ENCODE results near the gene OPCML.

Gene OPCML

GRCh38 chr11:133541021-133541719 is 8.9 kb upstream of the OPCML start:
- no peak for DNase-seq (ENCODE audit: low read depth)

GRCh38 chr11:133536198-133536597 is 3.9 kb upstream of the OPCML start:
- DNase-seq (ENCODE audit: low read depth) = no peak

GRCh38 chr11:133533205-133533604 is 904 bp upstream of the OPCML start:
- no peak for DNase-seq (ENCODE audit: low read depth)

GRCh38 chr11:133531458-133531857 is 843 bp downstream of the OPCML start:
- no peak for DNase-seq (ENCODE audit: low read depth)

- no peak for DNase-seq (ENCODE audit: low read depth)
Observed at GRCh38 chr11:133530501-133530835, 1.8 kb downstream of the OPCML start.

- DNase-seq (ENCODE audit: low read depth) = no peak
Observed at GRCh38 chr11:133529807-133530500, 2.3 kb downstream of the OPCML start.

GRCh38 chr11:133526790-133527189 is 5.5 kb downstream of the OPCML start:
- DNase-seq (ENCODE audit: low read depth) = no peak

- DNase-seq (ENCODE audit: low read depth) = no peak
Observed at GRCh38 chr11:133525976-133526375, 6.3 kb downstream of the OPCML start.

GRCh38 chr11:133524488-133524887 is 7.8 kb downstream of the OPCML start:
- DNase-seq (ENCODE audit: low read depth) = no peak

GRCh38 chr11:133522344-133522743 is 10.0 kb downstream of the OPCML start:
- no peak for DNase-seq (ENCODE audit: low read depth)

GRCh38 chr11:133521502-133521901 is 10.8 kb downstream of the OPCML start:
- no peak for DNase-seq (ENCODE audit: low read depth)

- DNase-seq (ENCODE audit: low read depth) = no peak
Observed at GRCh38 chr11:133520707-133521106, 11.6 kb downstream of the OPCML start.

GRCh38 chr11:133519560-133519959 is 12.7 kb downstream of the OPCML start:
- no peak for DNase-seq (ENCODE audit: low read depth)

GRCh38 chr11:133518702-133519264 is 13.5 kb downstream of the OPCML start:
- DNase-seq (ENCODE audit: low read depth) = no peak

GRCh38 chr11:133516845-133517244 is 15.5 kb downstream of the OPCML start:
- no peak for DNase-seq (ENCODE audit: low read depth)

GRCh38 chr11:133515107-133515506 is 17.2 kb downstream of the OPCML start:
- DNase-seq (ENCODE audit: low read depth) = no peak

GRCh38 chr11:133509924-133510697 is 22.2 kb downstream of the OPCML start:
- no peak for DNase-seq (ENCODE audit: low read depth)

GRCh38 chr11:133508468-133508867 is 23.8 kb downstream of the OPCML start:
- no peak for DNase-seq (ENCODE audit: low read depth)

- no peak for DNase-seq (ENCODE audit: low read depth)
Observed at GRCh38 chr11:133507185-133507584, 25.1 kb downstream of the OPCML start.

GRCh38 chr11:133506551-133507094 is 25.7 kb downstream of the OPCML start:
- DNase-seq (ENCODE audit: low read depth) = no peak

- no peak for DNase-seq (ENCODE audit: low read depth)
Observed at GRCh38 chr11:133506023-133506422, 26.3 kb downstream of the OPCML start.

GRCh38 chr11:133504906-133505305 is 27.4 kb downstream of the OPCML start:
- DNase-seq (ENCODE audit: low read depth) = no peak

- no peak for DNase-seq (ENCODE audit: low read depth)
Observed at GRCh38 chr11:133503776-133504175, 28.5 kb downstream of the OPCML start.

All from iris pigment epithelial cell (primary cell).